SK-N-DZ (cell line): ENCODE data around the gene OTUD3.
"Not testable (repeated sequence)": the region's sequence is repeated elsewhere in the genome, so short reads cannot be mapped to it uniquely, and the experiment has no call there.

Experiments
- DNase-seq: peaks from one replicate; pipeline ENCODE4 v3.0.0-alpha.2; 2015; ENCODE audit warnings: low spot score

Gene OTUD3

GRCh38 chr1:19910650-19911049 lies 28.5 kb downstream of the OTUD3 start:
- no peak for DNase-seq

- peak; percentile 67 for DNase-seq
Observed at GRCh38 chr1:19918057-19918456, 35.9 kb downstream of the OTUD3 start.

- no peak for DNase-seq
Observed at GRCh38 chr1:19920132-19920710, 38.0 kb downstream of the OTUD3 start.

GRCh38 chr1:19921310-19921709 lies 39.1 kb downstream of the OTUD3 start:
- DNase-seq: no peak

- no peak for DNase-seq
Observed at GRCh38 chr1:19922015-19922688, 40.0 kb downstream of the OTUD3 start.

- no peak for DNase-seq
Observed at GRCh38 chr1:19923137-19923952, 41.1 kb downstream of the OTUD3 start, which contains the start of gene PLA2G2E. Gene PLA2G2E, minus strand, starts transcription at chr1:19923617. Its CDS starts 58 bp downstream, at chr1:19923559.

- no peak for DNase-seq
Observed at GRCh38 chr1:19923953-19924346, 41.8 kb downstream of the OTUD3 start.

GRCh38 chr1:19925342-19926070 lies 43.3 kb downstream of the OTUD3 start:
- DNase-seq: no peak

GRCh38 chr1:19926296-19927129 lies 44.3 kb downstream of the OTUD3 start:
- no peak for DNase-seq

GRCh38 chr1:19927130-19927421 lies 44.9 kb downstream of the OTUD3 start:
- DNase-seq: not testable (repeated sequence)

- DNase-seq: no peak
Observed at GRCh38 chr1:19932866-19933265, 50.7 kb downstream of the OTUD3 start.

- DNase-seq: no peak
Observed at GRCh38 chr1:19934336-19934735, 52.1 kb downstream of the OTUD3 start.

GRCh38 chr1:19936061-19936750 lies 54.0 kb downstream of the OTUD3 start:
- no peak for DNase-seq

- no peak for DNase-seq
Observed at GRCh38 chr1:19938472-19938871, 56.3 kb downstream of the OTUD3 start.

- DNase-seq: no peak
Observed at GRCh38 chr1:19940486-19941205, 58.5 kb downstream of the OTUD3 start.

GRCh38 chr1:19941206-19941568 lies 59.0 kb downstream of the OTUD3 start:
- DNase-seq: no peak

GRCh38 chr1:19942088-19942487 lies 59.9 kb downstream of the OTUD3 start:
- DNase-seq: no peak

GRCh38 chr1:19942657-19943056 lies 60.5 kb downstream of the OTUD3 start:
- DNase-seq: no peak

- no peak for DNase-seq
Observed at GRCh38 chr1:19945914-19946313, 63.7 kb downstream of the OTUD3 start.

- DNase-seq: no peak
Observed at GRCh38 chr1:19946331-19946751, 64.1 kb downstream of the OTUD3 start.
